Transverse colon (tissue), 4 donors: ENCODE results near the gene NT5DC2. TPM values are rescaled to one million over a fixed set of nuclear protein-coding genes. Genes with fewer than 3 reads are reported as not detected.

ENCODE experiments used
- DNase-seq: peaks from one replicate; pipeline ENCODE4 v3.0.0-alpha.2; 2019
- H3K27ac ChIP-seq, 4 donors: fragments of 200-600 bp; sonication (generic); 2 replicates each; pipeline ENCODE4 v1.5.1; 2016 to 2018; ENCODE audit warnings: inconsistent platforms in 4 of 4
- H3K27me3 ChIP-seq: fragments of 200-600 bp; sonication (generic); 2 replicates; pipeline ENCODE4 v1.5.1; 2017; ENCODE audit warnings: inconsistent platforms
- H3K36me3 ChIP-seq, 4 donors: fragments of 200-600 bp; sonication (generic); 2 replicates each; pipeline ENCODE4 v1.5.1; 2017 to 2019; ENCODE audit warnings: inconsistent platforms in 4 of 4
- H3K4me1 ChIP-seq, 4 donors: fragments of 200-600 bp; sonication (generic); 2 replicates each; pipeline ENCODE4 v1.5.1; 2017 to 2020; ENCODE audit warnings: inconsistent platforms in 4 of 4
- H3K4me3 ChIP-seq, 4 donors: fragments of 200-600 bp; sonication (generic); 1 replicate in 1 of 4; 2 replicates in 3 of 4; pipeline versions ENCODE4 v1.5.1 to v1.6.1; 2017 to 2019; ENCODE audit warnings: inconsistent platforms in 4 of 4
- H3K9me3 ChIP-seq, 2 donors: fragments of 200-600 bp; sonication (generic); 2 replicates each; pipeline ENCODE4 v1.5.1; 2017 to 2019; ENCODE audit warnings: inconsistent platforms in 2 of 2
- CTCF ChIP-seq, 5 experiments: fragments of 200-600 bp in 3 of 5; fragments of 450-650 bp in 2 of 5; sonication (generic) in 3 of 5; IDR thresholded peaks; 1 replicate in 2 of 5; 2 replicates in 3 of 5; pipeline ENCODE4 v1.5.1; 2016 to 2017; ENCODE audit warnings: antibody characterized with exemption in 5 of 5, inconsistent platforms in 3 of 5, mild to moderate bottlenecking in 2 of 5, moderate library complexity in 1 of 5
- EP300 ChIP-seq: sonication (generic); formaldehyde crosslinking; IDR thresholded peaks from one replicate; pipeline ENCODE4 v1.6.1; 2017; ENCODE audit warnings: antibody characterized with exemption, low read depth
- POLR2A ChIP-seq: fragments of 450-650 bp; IDR thresholded peaks from one replicate; pipeline ENCODE4 v1.6.1; 2016; ENCODE audit warnings: antibody characterized with exemption, mild to moderate bottlenecking, moderate library complexity
- POLR2AphosphoS5 ChIP-seq, 3 donors: sonication (generic); formaldehyde crosslinking; IDR thresholded peaks; one replicate each; pipeline ENCODE4 v1.6.1; 2016; ENCODE audit warnings: antibody characterized with exemption in 3 of 3
- WGBS, 2 donors: methylation state at CpG; one replicate each; pipeline ENCODE4 v1.1.5; 2018; ENCODE audit warnings: low coverage in 1 of 2; 5-methylcytosine and 5-hydroxymethylcytosine counted together
- in situ Hi-C, 4 donors: fragments of 200-750 bp; cut with MboI; loops; one replicate each; pipeline versions ENCODE4 v1.15.0 to v1.15.1; 2017; ENCODE audit warnings: low sequenced_read_pairs in 3 of 4, low pct_ligation_motif_present in 1 of 4, low pct_unique_long_range_greater_than_20kb in 1 of 4
- intact Hi-C: fragments of 100-400 bp; cut with DNase I; formaldehyde crosslinking; loops from one replicate; pipeline ENCODE4 v1.15.1; 2023; ENCODE audit warnings: low total_unique reads
- total RNA-seq, 4 donors: library from RNA; depleted of rRNA; stranded (reverse); fragments of >200 nt; gene quantifications; one replicate each; pipeline ENCODE4 v1.1.0, GENCODE V29; 2016

Gene NT5DC2
- total RNA-seq, 4 donors from 2014 or later, result 5.5 to 16.7 (median 14.9) TPM; not detected in 1

- Histone ChIP-seq H3K36me3 (peaks cover 0 to 41% (median 18%) of the 10 kb centered on the region in 4 donors), H3K4me1 (peaks cover 0 to 3% (median 0%) of the 10 kb centered on the region in 4 donors), H3K4me3 (no peak overlapping the region), H3K27me3 (no peaks in the 10 kb centered on the region), H3K9me3 (no peaks in the 10 kb centered on the region), H3K27ac (peak overlapping the region; percentile 53 to 59 (median 57))
- DNase-seq, result peak; percentile 33
- in situ Hi-C loops (no loop called here), intact Hi-C loops (no loop called here)
- no peak for TF ChIP-seq EP300
- no peak for TF ChIP-seq POLR2A
- TF ChIP-seq POLR2AphosphoS5 (IDR thresholded peaks at IDR 0.05), result no peak
- no peak for TF ChIP-seq CTCF (IDR thresholded peaks at IDR 0.05)
- WGBS, 2 donors, result 91% methylated on average over 23 of the region's 23 CpGs; no CpG with 5 or more reads in 1 of the 2 donors
Observed at GRCh38 chr3:52490939-52491526, 42.6 kb downstream of the NT5DC2 start.

GRCh38 chr3:52490035-52490938 is 43.4 kb downstream of the NT5DC2 start:
- H3K4me1 ChIP-seq, result peaks cover 0 to 3% (median 0%) of the 10 kb centered on the region in 4 donors
- intact Hi-C loops (no loop called here), in situ Hi-C loops (no loop called here)
- TF ChIP-seq POLR2AphosphoS5 (IDR thresholded peaks at IDR 0.05) (no peak), EP300 (no peak), CTCF (IDR thresholded peaks at IDR 0.05) (no peak), POLR2A (no peak)
- peaks cover 0 to 43% (median 21%) of the 10 kb centered on the region in 4 donors for H3K36me3 ChIP-seq
- H3K27ac ChIP-seq, result peak overlapping the region; percentile 16 to 59 (median 55)
- H3K9me3 ChIP-seq, result no peaks in the 10 kb centered on the region
- 85 to 90% methylated on average over 2 to 17 of the region's 22 CpGs for WGBS, 2 donors
- H3K4me3 ChIP-seq, result no peak overlapping the region
- no peak for DNase-seq
- H3K27me3 ChIP-seq, result no peaks in the 10 kb centered on the region

DNA sequence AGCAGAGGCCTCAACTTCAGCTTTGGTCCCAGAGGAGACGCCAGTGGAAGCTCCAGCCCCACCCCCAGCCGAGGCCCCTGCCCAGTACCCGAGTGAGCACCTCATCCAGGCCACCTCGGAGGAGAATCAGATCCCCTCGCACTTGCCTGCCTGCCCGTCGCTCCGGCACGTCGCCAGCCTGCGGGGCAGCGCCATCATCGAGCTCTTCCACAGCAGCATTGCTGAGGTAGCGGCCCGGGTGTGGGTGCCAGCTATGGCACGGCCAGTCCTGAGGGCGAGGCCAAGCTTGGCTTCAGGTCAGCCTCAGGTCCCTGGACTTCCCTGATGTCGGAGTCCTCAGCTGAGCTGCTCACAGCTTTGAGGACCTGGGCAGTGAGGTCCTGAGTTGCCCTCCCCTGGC is 44.2 kb downstream of the NT5DC2 start:
- H3K27ac ChIP-seq, result no peak overlapping the region
- no peak for DNase-seq
- peaks cover 0 to 7% (median under 1%) of the 10 kb centered on the region in 4 donors for H3K4me1 ChIP-seq
- no peak overlapping the region for H3K4me3 ChIP-seq
- intact Hi-C loops, result no loop called here
- TF ChIP-seq POLR2A (no peak), POLR2AphosphoS5 (IDR thresholded peaks at IDR 0.05) (no peak), CTCF (IDR thresholded peaks at IDR 0.05) (no peak), EP300 (no peak)
- in situ Hi-C loops, result no loop called here
- no peaks in the 10 kb centered on the region for H3K9me3 ChIP-seq
- H3K27me3 ChIP-seq, result no peaks in the 10 kb centered on the region
- WGBS, 2 donors, result 96% methylated on average over 18 of the region's 18 CpGs; no CpG with 5 or more reads in 1 of the 2 donors
- H3K36me3 ChIP-seq, result peaks cover 0 to 43% (median 21%) of the 10 kb centered on the region in 4 donors

DNA sequence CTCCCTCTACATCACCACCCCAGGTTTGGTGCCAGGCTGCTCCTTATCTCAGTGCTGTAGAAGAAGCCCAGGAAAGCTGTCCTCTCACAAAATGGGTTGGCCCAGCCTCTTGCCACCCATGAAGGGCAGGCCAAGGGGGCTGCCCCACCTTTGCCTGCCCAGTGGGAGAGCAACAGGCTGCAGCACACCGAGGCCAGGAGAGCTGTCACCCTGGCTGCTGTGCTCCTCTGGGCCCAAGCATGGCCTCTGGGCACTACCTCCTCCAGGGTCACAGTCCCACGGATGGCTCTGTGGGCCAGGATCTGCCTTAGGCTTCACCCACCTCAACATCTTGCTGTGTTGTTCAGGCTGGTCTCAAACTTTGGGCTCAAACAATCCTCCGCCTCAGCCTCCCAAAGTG is 44.9 kb downstream of the NT5DC2 start:
- Histone ChIP-seq H3K4me1 (peaks cover 0 to 10% (median 3%) of the 10 kb centered on the region in 4 donors), H3K36me3 (peaks cover 0 to 43% (median 21%) of the 10 kb centered on the region in 4 donors), H3K9me3 (no peaks in the 10 kb centered on the region), H3K27ac (no peak overlapping the region), H3K27me3 (no peaks in the 10 kb centered on the region), H3K4me3 (no peak overlapping the region)
- 95% methylated on average over 3 of the region's 3 CpGs; no CpG with 5 or more reads in 1 of the 2 donors for WGBS, 2 donors
- in situ Hi-C loops, result no loop called here
- TF ChIP-seq POLR2AphosphoS5 (IDR thresholded peaks at IDR 0.05) (no peak), POLR2A (no peak), CTCF (IDR thresholded peaks at IDR 0.05) (no peak), EP300 (no peak)
- no peak for DNase-seq
- intact Hi-C loops, result no loop called here
